HG02852 (cell line): ENCODE measurements around the gene SNAP47.

Experiments used
- ATAC-seq: cut with Tn5 transposase; IDR thresholded peaks from one replicate; pipeline ENCODE4 v1.9.1; 2021; ENCODE audit warnings: mild to moderate bottlenecking, moderate library complexity; ENCODE audit not compliant: unreplicated experiment

Gene SNAP47

GRCh38 chr1:227731696-227732585 lies 3.3 kb upstream of the SNAP47 start:
- no peak for ATAC-seq

- ATAC-seq: no peak
Measured at GRCh38 chr1:227732586-227733308, 2.5 kb upstream of the SNAP47 start.

- no peak for ATAC-seq
Measured at GRCh38 chr1:227733309-227733705, 1.9 kb upstream of the SNAP47 start.

GRCh38 chr1:227733751-227734545 lies 1.3 kb upstream of the SNAP47 start:
- no peak for ATAC-seq

GRCh38 chr1:227734546-227734855 lies 734 bp upstream of the SNAP47 start:
- ATAC-seq: no peak

- ATAC-seq: peak; percentile 45
Measured at GRCh38 chr1:227735539-227736285, 477 bp downstream of the SNAP47 start.

GRCh38 chr1:227736814-227737432 lies 1.7 kb downstream of the SNAP47 start:
- ATAC-seq: no peak

GRCh38 chr1:227738820-227739219 lies 3.6 kb downstream of the SNAP47 start:
- ATAC-seq: no peak

- no peak for ATAC-seq
Measured at GRCh38 chr1:227739636-227740035, 4.4 kb downstream of the SNAP47 start.

- ATAC-seq: no peak
Measured at GRCh38 chr1:227740401-227740960, 5.2 kb downstream of the SNAP47 start.

- ATAC-seq: no peak
Measured at GRCh38 chr1:227741166-227741870, 6.1 kb downstream of the SNAP47 start.

GRCh38 chr1:227742738-227743715 lies 7.8 kb downstream of the SNAP47 start:
- no peak for ATAC-seq

GRCh38 chr1:227744668-227745067 lies 9.4 kb downstream of the SNAP47 start:
- ATAC-seq: no peak

GRCh38 chr1:227745568-227746265 lies 10.5 kb downstream of the SNAP47 start:
- no peak for ATAC-seq

GRCh38 chr1:227746676-227747075 lies 11.4 kb downstream of the SNAP47 start:
- no peak for ATAC-seq

GRCh38 chr1:227747382-227747781 lies 12.1 kb downstream of the SNAP47 start:
- no peak for ATAC-seq

GRCh38 chr1:227747948-227748495 lies 12.8 kb downstream of the SNAP47 start:
- no peak for ATAC-seq
